GM21447 (cell line): ENCODE results near the gene DRD4.
"Not testable (repeated sequence)": the region's sequence is repeated elsewhere in the genome, so short reads cannot be mapped to it uniquely, and the experiment has no call there.

Source experiments
- ATAC-seq: cut with Tn5 transposase; IDR thresholded peaks from one replicate; pipeline ENCODE4 v1.9.1; 2021; ENCODE audit not compliant: unreplicated experiment

The DRD4 gene

DNA sequence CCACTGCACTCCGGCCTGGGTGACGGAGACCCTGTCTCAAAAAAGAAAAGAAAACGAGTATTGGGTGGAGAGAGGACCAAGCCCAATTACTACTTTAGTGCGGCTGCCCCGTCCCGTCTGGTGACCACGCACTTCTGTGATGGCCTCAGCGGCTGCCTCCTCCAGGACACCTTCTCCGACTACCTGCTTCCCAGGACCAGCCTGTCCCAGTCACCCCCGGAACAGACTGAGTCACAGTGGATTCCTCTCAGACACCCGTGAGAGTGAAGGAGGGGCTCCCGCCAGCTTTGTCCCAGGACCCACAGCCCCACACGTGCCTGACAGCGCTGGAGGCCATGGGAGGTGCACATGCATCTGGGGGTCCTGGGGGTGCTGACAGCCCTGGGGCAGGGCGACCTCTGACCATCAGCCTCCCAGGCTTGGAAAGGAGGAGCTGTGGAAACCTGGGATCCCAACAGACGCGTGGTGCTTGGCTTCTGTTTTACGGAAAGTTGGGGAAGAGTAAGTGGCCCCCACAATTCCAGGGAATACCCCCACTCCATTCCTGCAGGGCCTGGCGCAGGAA is 4.8 kb downstream of the DRD4 start:
- ATAC-seq = no peak

DNA sequence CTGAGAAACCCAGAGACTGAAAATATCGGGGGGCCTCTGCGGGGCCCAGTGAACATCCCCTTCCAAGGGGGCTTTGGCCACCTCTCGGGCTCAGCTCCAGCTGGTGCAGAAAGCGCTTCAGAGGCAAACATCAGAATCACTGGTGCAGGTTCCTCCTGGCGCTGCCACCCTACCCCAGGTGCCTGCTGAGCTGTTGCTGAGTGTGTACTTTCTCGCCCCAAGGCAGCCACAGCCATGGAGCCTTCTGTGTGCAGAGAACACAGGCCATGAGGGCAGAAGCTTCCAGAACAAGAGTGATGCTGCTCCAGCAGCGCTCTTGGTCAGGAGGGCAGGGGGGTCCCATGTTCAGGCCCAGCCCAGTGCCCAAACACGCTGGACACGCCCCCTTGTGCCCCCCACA is 6.3 kb downstream of the DRD4 start:
- ATAC-seq = no peak

DNA sequence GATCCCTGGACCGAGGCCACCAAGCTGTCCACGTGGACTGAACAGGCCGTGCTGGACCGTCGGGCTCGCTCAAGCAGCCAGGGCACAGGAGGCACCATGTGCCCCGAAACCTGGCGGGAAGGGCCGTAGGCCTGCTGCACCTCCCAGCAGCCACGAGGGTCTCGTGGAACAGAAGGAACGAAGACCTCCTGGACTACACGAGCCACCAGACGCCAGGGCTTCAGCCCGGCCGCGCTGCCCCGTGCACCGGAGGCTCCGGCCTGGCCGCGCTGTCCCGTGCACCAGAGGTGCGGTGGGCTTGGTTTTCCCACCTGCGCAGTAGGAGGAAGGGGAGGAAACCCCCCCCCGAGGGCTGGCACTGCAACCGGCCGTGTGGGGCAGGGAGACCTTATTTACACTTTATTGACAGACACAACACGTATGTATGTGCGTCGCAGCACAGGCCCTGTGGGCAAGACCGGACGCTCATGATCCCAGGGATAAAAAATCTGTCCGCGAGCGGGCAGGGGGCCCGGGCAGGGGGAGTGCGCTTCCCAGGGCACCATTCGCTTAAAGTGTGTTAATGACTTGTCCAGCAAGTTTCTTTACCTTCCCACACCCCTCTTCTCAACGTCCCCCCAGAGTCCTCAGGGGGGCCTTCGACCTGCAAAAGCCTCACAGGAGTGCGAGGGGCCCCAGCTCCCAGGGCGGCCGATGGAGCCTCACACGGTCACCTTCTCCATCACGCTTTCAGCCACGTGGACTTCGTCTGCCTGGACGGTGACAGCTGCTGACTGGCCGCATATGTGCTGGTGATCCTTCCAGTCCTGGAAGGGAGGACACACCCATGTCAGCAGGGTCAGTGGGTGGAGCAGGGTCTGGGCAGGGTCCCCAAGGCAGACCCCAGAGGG is 7.0 kb downstream of the DRD4 start:
- no peak for ATAC-seq

DNA sequence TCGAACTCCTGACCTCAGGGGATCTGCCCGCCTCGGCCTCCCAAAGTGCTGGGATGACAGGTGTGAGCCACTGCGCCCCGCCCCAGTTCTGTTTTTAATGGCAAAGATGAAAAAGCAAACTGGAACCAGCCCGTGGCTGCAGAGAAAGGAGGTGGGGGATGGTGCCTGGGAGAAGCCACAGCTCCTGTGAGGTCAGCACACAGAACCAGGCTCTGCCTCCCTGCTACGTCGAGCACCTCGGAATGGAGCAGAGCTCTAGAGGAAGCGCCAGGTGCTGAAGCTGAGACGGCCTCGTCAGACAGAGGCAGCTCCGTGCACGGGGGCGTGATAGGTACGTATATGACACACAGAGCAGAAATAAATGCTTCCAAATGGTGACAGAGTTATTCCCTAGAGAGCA is 8.5 kb downstream of the DRD4 start:
- ATAC-seq = no peak

DNA sequence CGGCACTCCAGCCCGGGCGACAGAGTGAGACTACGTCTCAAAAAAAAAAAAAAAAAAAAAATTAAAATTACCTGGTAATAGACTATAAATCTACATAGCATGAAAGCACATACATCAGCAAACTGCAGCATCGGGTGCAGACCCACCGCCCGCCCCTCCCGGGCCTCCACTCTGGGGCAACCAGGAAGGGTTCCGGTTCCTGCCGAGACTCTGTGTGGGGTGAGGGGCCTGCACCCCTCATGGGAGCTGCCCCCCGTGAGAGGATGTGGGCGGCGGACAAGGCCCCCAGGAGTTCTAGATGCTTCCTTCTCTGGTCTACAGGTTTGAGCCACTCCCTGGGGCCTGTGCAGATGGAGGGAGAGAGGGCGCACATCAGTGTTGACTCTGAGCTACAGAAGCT is 9.1 kb downstream of the DRD4 start:
- ATAC-seq = no peak

DNA sequence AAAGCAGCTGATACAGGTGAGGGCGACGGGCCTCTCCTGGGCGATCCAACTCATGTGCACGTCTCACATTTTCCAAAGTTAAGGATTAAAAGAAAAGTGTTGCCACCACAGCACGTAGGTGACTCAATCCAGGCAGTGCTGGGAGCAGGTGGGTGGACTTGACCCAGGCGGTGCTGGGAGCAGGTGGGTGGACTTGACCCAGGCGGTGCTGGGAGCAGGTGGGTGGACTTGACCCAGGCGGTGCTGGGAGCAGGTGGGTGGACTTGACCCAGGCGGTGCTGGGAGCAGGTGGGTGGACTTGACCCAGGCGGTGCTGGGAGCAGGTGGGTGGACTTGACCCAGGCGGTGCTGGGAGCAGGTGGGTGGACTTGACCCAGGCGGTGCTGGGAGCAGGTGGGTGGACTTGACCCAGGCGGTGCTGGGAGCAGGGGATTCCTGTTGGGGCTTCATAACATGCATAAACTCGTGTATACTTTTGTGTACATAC is 10.6 kb downstream of the DRD4 start:
- ATAC-seq = not testable (repeated sequence)

DNA sequence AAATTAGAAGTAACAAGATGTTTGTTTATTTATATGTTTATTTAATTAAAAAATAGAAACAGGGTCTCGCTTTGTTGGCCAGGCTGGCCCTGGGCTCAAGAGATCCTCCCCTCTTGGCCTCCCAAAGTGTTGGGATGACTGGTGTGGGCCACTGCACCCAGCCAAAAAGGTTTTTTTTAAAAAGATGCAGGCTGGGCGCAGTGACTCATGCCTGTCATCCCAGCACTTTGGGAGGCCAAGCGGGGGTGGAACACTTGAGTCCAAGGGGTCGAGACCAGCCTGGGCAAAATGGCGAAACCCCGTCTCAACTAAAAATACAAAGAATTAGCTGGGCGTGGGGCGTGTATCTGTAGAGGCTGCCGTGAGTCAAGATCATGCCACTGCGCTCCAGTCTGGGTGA is 13.4 kb downstream of the DRD4 start:
- no peak for ATAC-seq

DNA sequence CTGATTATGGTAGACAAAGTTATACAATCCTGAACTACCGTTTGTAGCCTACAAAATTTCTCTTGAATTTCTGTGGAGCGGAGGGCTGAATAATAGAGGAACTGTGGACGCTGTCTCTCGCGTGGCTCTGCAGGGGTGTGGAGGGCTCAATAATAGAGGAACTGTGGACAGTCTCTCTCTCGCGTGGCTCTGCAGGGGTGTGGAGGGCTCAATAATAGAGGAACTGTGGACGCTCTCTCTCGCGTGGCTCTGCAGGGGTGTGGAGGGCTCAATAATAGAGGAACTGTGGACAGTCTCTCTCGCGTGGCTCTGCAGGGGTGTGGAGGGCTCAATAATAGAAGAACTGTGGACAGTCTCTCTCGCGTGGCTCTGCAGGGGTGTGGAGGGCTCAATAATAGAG is 16.1 kb downstream of the DRD4 start:
- not testable (repeated sequence) for ATAC-seq

DNA sequence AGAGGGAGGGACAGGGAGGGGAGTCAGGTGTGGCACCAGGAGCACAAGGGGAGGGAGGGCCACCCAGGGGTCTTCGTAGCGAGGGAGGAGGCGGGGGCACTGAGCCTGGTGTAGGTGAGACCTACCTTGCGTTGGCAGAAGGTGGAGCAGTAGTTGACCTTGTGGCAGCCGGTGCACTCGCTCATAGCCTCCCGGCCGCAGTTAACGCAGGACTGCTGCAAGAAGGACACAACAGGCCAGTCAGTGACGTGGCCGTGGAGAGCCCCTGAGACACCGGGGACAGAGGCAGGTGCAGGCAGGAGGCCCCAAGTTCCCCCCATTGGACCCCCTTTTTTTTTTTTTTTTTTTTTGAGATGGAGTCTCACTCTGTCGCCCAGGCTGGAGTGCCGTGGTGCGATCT is 16.8 kb downstream of the DRD4 start:
- ATAC-seq = no peak

DNA sequence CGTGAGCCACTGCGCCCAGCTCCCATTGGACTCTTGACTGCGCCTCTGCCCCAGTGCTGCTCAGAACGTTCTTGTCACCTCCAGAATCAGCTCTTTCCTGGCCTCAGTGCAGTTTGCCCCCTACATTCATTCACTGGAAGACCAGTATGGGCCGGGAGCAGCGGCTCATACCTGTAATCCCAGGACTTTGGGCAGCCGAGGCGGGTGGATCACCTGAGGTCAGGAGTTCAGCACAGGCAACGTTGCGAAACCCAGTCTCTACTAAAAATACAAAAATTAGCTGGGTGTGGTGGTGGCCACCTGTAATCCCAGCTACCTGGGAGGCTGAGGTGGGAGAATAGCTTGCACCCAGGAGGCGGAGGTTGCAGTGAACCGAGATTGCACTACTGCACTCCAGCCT is 17.4 kb downstream of the DRD4 start:
- not testable (repeated sequence) for ATAC-seq

DNA sequence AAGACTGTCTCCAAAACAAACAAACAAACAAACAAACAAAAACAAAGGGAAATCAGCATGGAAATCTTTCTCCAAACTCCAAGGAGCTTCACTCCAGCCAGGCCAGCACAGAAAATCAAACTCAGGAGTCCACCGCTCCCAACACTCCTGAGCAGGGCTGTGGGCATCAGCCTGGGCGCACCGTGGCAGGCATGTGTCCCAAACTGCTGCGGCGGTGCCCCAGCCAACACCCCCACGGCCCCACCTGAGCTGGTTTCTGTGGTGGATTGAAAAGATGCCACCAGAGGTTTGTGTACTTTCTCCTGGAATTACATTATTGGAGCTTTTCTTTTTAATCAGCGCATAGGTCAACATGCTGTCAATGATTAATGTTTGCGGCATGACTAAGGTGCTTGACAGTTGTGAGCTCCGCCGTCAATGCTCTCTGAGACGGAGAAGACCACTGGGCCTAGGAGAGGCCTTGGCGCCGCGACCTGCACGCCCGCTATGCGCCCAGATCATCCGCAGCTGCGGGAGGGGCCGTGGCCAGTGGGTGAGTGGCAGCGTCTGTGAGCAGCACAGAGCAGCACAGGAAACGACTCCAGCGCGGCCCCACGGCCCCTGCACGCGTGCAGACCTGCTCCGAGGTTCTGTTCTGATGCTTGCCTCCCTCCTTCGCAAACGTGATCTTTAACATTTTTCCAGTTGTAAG is 18.1 kb downstream of the DRD4 start:
- no peak for ATAC-seq

DNA sequence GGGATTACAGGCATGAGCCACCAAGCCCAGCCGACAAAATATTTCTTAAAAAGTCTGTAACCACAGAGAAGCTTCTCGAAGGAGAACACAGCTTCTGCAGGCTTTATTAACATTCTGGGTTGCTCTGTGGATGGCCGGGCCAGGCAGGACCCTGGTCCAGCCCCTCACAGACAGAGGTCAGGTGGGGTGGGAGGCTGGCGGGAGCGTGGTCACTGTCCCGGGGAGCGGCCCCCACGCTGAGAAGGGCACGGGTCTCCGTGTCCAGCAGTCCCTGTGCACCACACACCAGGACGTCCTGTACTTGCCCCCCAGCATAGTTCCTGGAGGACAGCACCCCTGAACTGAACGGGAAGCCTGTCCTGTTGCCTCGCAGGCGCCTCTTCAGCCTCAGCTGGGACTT is 19.4 kb downstream of the DRD4 start:
- no peak for ATAC-seq

DNA sequence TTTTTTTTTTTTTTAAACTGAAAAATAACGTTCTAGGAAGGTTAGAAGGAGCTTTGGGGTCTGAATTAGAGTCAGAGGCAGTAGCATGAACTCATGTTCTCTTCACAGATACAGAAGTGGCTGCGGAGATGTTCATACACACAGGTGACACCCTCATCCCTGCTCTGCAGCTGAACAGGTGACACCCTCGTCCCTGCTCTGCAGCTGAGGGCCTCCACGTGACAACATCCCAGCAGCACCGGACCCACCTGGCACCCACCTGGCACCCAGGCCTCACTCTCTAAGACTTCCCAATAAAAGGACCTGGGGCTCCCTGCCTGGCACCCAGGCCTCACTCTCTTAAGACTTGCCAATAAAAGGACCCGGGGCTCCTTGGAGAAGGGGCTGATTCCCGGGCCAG is 19.8 kb downstream of the DRD4 start:
- ATAC-seq = no peak

DNA sequence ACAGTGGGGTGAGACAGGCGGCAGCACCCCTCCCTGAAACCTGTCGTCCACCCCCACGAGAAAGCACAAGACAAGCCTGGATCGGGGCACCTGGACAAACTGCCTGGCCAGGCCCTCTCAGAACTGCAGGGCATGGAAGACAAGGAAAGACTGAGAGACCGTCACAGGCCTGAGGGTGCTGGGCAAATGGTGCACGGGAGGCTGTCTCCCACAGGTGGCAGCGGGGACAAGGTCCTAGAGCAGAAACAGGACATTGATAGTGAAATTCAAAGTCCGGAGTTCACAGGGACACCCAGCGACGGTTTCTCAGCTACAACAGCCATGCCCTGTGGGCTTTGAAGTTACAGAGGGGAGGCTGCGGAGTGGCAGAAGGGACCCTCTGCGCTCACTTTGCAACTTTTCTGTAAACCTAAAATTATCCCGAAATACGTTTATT is 20.6 kb downstream of the DRD4 start:
- ATAC-seq = no peak

DNA sequence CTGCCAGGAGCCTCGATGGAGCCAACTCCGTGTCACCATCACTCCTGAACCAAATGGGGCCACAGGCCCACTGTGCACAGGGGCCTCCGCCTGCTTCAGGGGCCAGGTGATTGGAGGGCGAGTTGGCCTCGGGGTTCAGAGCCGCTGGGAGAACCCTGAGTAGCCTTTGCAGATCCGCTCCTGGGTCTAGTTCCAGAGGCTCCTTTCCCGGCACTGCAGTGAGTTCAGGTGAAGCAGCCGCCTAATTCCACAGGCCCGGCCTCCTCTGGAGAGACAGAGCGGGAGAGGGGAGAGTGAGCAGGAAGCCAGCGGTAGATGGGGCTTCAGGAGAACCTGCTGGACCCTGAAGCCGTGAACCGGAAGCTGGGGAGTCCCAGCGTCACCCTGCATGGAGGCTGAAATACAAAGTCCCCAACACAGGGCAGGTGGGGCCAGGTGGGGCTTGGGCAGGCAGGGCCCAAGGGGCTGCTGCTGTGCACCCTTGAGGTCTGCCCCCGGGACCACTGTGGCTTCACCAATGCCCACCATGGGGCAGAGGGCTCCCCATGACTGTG is 22.5 kb downstream of the DRD4 start:
- no peak for ATAC-seq

DNA sequence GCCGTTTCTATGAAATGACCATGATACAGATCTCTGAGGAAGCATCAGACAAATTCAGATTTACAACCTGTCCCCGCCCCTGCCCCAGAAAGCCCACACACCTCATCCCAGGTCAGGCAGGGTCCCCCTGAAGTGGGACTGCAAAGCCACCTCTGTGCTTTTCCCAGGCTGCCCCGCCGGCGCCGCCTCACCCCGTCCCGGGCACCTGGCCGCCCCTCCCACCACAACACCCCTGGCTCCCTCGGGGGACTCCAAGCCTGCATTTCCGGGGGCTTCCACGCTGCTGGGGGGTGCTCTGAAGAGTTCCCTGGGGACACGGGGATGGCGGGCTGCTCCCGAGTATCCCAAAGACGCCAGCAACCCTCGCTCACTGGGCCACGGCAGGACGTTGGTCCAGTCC is 23.2 kb downstream of the DRD4 start:
- ATAC-seq = no peak

DNA sequence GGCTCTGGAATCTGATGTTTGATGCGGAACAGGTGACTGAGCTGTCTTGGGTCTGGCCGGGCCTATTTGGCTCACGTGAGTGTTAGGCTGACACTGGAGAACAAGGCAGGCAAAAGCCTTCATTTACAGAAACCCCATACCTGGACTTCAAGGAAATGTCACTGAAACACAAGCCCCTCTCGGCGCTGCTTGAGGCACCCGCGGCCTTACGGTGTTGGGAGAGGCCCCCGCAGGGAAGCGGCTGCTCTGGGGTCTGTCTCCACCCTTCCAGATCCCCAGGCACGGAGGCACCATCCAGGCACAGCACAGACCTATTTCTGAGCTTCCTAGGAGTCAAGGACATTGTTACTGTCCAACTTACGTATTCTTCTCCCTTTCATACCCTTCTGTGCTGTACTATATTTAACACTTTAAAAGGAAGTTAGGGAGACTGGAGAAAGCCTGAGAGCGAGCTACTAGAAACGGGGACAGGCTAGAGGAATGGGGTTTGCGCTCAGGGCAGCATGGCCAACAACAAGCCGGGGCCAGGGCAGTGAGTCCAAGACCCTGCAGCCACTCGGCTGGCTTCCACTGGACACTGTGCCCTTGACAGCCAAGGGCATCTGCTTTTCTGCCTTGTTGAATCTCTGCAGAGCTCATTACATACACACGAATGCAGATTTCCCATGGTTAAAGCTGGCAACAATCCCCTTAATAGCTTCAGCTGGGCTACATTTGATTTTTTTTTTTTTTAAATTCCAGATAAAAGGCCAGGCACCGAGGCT is 23.8 kb downstream of the DRD4 start:
- ATAC-seq = no peak

DNA sequence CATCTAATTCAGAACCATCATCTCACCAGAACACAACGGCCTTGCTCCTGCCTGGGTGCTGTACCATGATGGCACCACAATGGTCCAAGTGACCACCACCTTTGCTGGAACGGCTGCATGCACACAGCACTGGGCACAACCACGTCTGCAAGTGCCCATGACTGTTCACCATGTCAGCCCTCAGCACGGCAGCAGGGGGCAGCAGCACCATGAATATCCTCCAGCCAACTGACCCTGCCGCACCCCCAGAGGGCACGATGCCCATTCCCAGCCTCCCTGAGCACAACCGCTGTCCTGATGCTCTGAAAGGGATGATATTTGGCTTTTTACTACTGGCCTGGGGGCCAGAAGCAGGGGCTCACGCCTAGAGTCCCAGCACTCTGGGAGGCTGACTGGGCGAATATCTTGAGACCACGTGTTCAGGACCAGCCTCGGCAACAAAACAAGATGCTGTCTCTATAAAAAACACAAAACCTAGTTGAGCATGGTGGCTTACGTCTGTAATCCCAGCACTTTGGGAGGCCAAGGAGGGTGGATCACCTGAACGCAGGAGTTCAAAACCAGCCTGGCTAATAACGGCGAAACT is 25.7 kb downstream of the DRD4 start:
- ATAC-seq = no peak

DNA sequence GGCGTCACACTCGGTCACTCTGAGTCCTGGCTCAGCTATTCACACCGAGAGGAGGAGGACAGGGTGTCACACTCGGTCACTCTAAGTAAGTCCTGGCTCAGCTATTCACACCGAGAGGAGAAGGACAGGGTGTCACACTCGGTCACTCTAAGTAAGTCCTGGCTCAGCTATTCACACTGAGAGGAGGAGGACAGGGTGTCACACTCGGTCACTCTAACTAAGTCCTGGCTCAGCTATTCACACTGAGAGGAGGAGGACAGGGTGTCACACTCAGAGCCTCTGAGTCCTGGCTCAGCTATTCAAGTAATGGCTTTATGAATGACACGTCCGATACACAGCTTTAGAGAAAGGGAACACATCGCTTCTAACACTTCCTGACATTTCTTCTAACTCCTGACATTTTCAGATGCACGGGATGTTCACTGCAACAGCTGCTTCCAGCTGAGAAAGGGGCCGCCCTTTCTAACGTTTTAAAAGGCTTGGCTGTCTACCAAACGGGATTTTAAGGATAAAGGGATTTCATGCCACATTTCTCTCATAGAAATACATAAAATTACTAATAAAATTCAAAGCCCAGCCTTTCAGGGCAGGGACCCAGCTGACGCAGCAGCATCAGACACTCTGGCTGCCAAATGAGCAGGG is 28.1 kb downstream of the DRD4 start:
- ATAC-seq = no peak

DNA sequence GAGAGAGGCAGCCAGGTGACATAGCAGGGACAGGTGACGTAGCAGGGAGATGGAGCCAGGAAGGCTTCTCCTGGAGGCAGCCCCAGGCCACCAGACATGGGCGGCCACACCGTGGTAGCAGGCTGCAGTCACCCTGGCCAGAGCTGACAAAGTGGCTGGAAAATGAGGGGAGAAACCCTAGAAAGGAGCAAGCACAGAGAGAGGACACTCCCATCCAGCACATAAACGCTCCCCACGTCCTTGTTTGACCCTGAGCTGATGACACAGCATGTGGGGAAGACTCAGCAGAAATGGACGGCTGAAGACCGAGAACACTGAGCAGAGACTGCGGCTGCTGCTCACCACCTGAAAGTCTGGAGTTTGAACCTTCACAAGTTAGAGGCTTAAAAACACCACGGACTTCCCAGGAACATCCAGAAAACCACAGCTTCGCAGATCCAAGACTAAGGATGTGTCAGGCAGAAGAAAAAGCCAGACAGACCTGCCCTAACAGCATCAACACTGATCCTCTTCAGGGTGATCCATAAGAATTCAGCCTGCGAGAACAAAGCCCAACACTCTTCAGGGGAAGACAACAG is 28.7 kb downstream of the DRD4 start:
- no peak for ATAC-seq
